Upper lobe of right lung (tissue), 1 donor: ENCODE data around the gene SRGAP1. TPM values are rescaled to one million over a fixed set of nuclear protein-coding genes. Genes with fewer than 3 reads are reported as not detected.

ENCODE experiments used
- ATAC-seq: fragments of 200-7000 bp; cut with Tn5 transposase; one replicate; pipeline ENCODE4 v1.9.1; 2020; ENCODE audit warnings: mild to moderate bottlenecking, moderate library complexity
- DNase-seq: peaks from one replicate; pipeline ENCODE4 v3.0.0-alpha.2; 2020
- H3K27ac ChIP-seq: fragments of 200-600 bp; one replicate; pipeline ENCODE4 v1.8.0; 2022
- H3K27me3 ChIP-seq: fragments of 200-600 bp; one replicate; pipeline ENCODE4 v1.8.0; 2022; ENCODE audit warnings: mild to moderate bottlenecking
- H3K36me3 ChIP-seq: fragments of 200-600 bp; one replicate; pipeline ENCODE4 v1.8.0; 2022
- H3K4me1 ChIP-seq: fragments of 200-600 bp; one replicate; pipeline ENCODE4 v1.8.0; 2022
- H3K4me3 ChIP-seq: fragments of 200-600 bp; one replicate; pipeline ENCODE4 v1.8.0; 2022; ENCODE audit warnings: mild to moderate bottlenecking
- H3K9me3 ChIP-seq: fragments of 200-600 bp; one replicate; pipeline ENCODE4 v1.8.0; 2022
- intact Hi-C: fragments of 100-400 bp; cut with DNase I; formaldehyde crosslinking; loops from one replicate; pipeline ENCODE4 v1.11.0; 2022
- total RNA-seq: library from RNA; stranded (reverse); fragmentation: NEBNext Ultra II Directional; extraction: Animal tissue kit (Norgen Biotek cat#: 25700); gene quantifications from one replicate; pipeline ENCODE4 v1.2.1, GENCODE V29; 2021
- TF ChIP-seq, protein P1 (sequence below): fragments of 200-600 bp; IDR thresholded peaks from one replicate; pipeline ENCODE4 v1.8.0; 2022; ENCODE audit warnings: antibody characterized with exemption
- donor health status: DM: no; HTN: yes; CAD: no; lungs with severe emphysema.

SRGAP1 gene
- total RNA-seq, 1 donor from 2014 or later = 11.4 TPM

DNA sequence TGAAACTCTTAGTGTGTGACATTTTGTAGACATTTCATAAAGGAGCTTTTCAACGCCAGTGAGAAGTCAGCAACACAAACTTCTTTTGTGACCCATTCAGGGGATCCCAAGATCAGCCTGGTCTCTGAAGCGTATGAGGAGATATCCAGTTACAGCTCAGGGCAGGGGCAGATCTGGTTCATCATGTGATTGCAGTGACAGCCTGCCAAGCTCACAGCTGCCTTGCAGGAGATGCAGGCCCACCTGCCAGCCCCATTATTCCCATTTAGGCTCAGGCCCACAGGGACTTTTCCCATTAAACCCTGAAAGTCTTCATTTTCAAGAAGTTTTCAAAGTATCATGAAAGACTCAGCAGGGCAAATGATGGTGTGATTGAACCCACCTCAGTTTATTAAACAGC, 38.3 kb downstream of the SRGAP1 start:
- DNase-seq (no peak), ATAC-seq (no peak)
- Histone ChIP-seq H3K4me3 (no peak overlapping the region), H3K36me3 (no peaks in the 10 kb centered on the region), H3K27me3 (no peaks in the 10 kb centered on the region), H3K4me1 (no peaks in the 10 kb centered on the region), H3K9me3 (no peaks in the 10 kb centered on the region), H3K27ac (no peak overlapping the region)
- intact Hi-C loops = no loop called here
- TF ChIP-seq, protein P1, sequence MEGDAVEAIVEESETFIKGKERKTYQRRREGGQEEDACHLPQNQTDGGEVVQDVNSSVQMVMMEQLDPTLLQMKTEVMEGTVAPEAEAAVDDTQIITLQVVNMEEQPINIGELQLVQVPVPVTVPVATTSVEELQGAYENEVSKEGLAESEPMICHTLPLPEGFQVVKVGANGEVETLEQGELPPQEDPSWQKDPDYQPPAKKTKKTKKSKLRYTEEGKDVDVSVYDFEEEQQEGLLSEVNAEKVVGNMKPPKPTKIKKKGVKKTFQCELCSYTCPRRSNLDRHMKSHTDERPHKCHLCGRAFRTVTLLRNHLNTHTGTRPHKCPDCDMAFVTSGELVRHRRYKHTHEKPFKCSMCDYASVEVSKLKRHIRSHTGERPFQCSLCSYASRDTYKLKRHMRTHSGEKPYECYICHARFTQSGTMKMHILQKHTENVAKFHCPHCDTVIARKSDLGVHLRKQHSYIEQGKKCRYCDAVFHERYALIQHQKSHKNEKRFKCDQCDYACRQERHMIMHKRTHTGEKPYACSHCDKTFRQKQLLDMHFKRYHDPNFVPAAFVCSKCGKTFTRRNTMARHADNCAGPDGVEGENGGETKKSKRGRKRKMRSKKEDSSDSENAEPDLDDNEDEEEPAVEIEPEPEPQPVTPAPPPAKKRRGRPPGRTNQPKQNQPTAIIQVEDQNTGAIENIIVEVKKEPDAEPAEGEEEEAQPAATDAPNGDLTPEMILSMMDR = no peak

DNA sequence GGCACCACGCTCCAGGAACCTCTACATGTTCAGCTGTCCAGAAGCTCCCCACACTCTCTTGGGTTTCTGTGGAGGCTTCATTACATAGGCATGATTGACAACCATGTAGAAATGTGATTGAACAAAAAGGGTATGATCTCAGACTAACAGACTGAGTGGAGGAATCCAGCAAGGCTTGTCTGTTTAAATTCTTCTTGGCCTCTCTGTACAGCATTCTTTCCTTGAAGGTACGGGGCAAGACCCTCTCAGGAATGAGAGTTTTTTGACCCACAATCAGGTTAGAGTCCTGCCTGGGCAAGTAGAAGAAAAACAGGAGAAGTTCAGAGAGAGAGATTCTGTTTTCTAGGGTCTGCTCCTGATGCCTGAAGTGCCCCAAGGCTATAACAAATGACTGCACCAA, 40.9 kb downstream of the SRGAP1 start:
- Histone ChIP-seq H3K27me3 (no peaks in the 10 kb centered on the region), H3K4me1 (no peaks in the 10 kb centered on the region), H3K4me3 (no peak overlapping the region), H3K27ac (no peak overlapping the region), H3K36me3 (no peaks in the 10 kb centered on the region), H3K9me3 (no peaks in the 10 kb centered on the region)
- DNase-seq (no peak), ATAC-seq (no peak)
- intact Hi-C loops = no loop called here
- TF ChIP-seq, protein P1 = no peak

DNA sequence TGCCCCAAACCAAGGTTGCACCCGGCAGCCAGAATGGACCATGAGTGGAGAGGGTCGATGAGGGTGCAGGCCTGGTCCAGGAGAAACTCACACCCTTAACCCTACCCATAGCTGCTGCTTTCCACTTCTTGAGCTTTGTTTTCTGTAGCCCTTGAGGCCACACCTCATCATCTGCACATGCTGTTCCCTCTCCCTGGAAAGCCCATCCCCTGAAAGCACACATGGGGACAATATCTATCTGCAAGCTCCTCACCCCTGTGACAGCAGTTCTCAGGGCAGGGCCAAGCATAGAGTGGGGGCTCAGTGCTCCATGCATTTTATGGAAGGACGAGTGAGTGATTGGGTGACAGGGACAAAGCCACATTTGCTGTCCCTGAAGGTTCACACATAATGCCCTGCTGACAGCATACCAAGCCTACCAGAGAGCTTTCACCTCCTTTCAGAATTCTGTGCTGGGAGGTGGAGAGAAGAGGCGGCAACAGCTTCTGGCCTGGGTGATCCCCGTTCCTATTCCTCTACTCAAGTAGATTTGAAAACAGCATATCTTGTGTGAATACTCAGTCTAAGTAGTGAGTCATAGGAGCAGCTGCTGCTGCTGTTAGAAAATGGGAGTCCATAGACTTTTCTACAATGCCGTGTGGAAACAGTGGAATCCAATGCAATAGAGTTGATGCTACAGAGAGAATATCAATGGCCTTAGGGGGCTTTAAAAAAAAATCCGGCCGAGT, 44.6 kb downstream of the SRGAP1 start:
- no peaks in the 10 kb centered on the region for H3K27me3 ChIP-seq
- no peaks in the 10 kb centered on the region for H3K4me1 ChIP-seq
- no peaks in the 10 kb centered on the region for H3K9me3 ChIP-seq
- no peak overlapping the region for H3K27ac ChIP-seq
- ATAC-seq (peak; percentile 45), DNase-seq (no peak)
- TF ChIP-seq, protein P1 = no peak
- no peak overlapping the region for H3K4me3 ChIP-seq
- no peaks in the 10 kb centered on the region for H3K36me3 ChIP-seq
- intact Hi-C loops = no loop called here

DNA sequence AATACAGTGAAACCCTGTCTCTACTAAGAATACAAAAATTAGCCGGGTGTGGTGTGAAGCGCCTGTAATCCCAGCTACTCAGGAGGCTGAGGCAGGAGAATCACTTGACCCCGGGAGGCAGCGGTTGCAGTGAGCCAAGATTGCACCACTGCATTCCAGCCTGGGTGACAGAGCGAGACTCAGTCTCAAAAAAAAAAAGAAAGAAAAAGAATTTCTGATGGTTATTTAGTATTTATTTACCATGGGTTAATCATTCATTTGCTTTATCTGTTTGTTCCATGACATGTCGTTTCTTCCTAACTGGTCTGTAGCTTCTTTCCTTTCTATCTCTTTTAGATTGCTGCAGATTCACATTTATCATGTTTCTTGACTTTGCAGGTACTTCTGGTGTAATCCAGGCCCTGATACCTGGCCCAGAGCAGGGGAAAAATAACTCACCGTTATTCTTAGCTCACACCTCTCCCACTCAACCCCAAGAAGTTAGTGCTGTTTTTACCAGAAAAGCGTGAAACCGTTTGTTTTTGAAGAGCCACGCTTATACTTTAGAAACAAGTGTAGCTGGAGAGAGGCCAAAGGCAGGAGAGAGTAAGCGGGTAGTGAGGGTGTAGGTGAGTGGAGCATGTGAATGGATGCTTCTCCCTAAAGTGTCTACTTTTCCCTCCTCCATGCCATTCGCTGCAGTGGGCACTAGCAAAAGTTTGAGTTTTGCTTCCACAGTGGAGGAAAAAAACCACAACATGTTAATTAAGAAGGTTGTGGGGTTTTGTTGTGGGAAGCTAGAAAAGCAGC, 45.4 kb downstream of the SRGAP1 start:
- ATAC-seq = no peak
- no peaks in the 10 kb centered on the region for H3K9me3 ChIP-seq
- intact Hi-C loops = no loop called here
- DNase-seq = no peak
- H3K36me3 ChIP-seq = no peaks in the 10 kb centered on the region
- no peaks in the 10 kb centered on the region for H3K27me3 ChIP-seq
- no peaks in the 10 kb centered on the region for H3K4me1 ChIP-seq
- H3K4me3 ChIP-seq = no peak overlapping the region
- no peak overlapping the region for H3K27ac ChIP-seq
- TF ChIP-seq, protein P1 = no peak

DNA sequence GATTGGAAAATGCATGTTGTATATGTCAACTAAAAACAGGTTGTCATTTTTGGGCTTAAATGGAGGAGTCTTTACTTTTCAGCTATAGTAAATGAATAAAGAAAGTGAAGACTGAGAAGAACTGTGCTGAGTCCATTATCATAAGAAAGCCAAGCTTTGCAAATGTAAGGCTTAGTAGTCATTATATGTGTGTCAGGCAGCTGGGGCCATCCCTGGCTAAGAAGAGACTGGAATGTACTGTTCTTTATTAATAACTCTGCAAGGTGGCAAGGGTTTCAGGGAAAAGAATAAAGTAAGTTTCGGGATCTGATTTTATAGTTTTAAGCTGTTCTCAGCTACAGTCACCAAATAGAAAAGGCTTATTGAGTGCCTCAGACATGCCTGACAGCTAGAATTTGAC, 48.7 kb downstream of the SRGAP1 start:
- Histone ChIP-seq H3K4me3 (no peak overlapping the region), H3K27ac (no peak overlapping the region), H3K4me1 (no peaks in the 10 kb centered on the region), H3K27me3 (no peaks in the 10 kb centered on the region), H3K36me3 (no peaks in the 10 kb centered on the region), H3K9me3 (no peaks in the 10 kb centered on the region)
- intact Hi-C loops = no loop called here
- TF ChIP-seq, protein P1 = no peak
- no peak for DNase-seq
- ATAC-seq = no peak
